Activated naive CD4-positive, alpha-beta T cell (primary cell): ENCODE data around the gene UNC119.
"Not testable (repeated sequence)": the region's sequence is repeated elsewhere in the genome, so short reads cannot be mapped to it uniquely, and the experiment has no call there.

ENCODE experiments used
- DNase-seq, 4 experiments: peaks; one replicate each; lab custom pipeline; 2025; lab: John Stamatoyannopoulos, UW

UNC119 gene

DNA sequence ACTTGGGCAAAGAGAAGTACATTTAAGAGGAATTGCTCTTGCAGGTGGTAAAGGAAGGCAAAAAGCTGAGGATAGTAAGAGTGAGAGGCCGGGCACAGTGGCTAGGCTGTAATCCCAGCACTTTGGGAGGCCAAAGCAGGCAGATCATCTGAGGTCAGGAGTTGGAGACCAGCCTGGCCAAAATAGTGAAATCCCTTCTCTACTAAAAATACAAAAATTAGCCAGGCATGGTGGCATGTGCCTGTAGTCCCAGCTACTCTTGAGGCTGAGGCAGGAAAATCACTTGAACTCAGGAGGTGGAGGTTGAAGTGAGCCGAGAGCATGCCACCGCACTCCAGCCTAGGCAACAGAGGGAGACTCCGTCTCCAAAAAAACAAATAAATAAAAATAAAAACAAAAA is 30.1 kb downstream of the UNC119 start:
- not testable (repeated sequence) for DNase-seq

DNA sequence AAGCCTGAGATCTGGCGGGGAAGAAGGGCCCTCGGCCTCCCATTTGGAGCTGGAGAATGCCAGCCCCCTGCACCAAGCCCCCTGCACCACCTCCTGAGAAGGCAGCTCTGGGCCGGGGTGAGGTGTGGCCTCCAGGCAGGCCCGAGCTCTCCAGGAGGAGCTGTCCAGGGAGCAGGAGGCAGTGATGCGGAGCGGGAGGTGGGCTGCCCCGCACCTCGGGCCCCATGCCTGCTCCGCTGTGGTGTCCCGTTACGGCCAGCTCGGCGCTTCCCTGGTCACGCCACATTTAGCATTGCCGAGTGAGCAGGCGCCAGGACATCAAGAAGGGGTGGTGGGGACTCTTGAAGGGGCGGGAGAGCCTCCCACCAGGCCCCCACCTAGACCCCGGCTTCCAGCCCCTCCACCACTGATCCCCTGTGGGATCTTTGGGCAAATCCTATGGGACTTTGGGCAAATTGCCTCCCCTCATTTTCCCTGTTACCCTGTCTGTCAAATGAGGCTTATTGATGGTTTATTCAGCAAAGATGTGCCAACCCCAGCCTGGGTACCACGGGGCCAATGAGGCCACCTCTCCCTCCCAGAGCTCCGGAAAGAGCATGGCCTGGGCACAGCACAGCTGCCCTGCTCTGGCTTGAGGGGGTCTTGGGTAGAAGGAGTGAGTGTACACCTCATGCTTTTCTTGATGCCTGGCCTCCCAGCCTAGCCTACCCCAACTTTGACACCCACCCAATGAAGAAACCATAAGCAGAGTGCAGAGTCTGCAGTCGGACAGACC is 30.9 kb downstream of the UNC119 start:
- DNase-seq, result no peak

DNA sequence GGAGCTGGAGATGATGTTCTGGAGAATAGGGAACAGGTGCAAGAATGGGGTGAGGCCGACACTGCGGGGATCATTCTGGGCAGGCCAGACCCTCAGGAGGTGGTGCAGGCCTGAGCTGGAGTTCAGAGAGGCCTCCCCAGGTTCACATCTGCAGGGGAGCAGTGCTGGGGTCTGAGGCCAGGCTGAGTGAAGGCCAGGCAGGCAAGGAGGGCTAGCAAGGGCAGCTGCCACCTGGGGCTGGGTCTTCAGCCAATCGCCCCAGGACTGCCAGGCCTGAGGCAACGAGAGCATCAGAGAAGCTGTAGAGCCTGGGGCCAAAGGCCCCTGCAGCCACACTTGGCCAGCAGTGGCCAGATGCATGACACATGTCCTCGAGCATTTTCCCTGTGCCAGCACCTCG is 31.7 kb downstream of the UNC119 start:
- DNase-seq, result no peak

DNA sequence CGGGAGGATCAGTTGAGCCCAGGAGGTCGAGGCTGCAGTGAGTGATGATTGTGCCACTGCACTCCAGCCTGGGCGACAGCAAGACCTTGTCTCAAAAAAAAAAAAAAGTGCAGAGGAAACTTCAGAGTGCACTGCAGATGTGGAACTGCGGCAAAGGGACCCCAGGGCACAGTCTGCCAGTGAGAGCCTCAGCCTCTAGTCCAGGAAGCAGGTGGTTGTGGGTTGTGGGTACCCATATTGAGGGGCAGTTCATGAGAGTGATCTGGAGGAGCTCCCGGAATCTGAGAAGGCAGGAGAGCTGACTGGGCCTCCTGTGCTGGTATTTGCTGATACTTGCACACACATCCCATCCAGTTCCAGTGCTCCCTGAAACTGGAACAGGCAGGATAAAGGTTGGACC is 33.2 kb downstream of the UNC119 start:
- DNase-seq, result no peak

DNA sequence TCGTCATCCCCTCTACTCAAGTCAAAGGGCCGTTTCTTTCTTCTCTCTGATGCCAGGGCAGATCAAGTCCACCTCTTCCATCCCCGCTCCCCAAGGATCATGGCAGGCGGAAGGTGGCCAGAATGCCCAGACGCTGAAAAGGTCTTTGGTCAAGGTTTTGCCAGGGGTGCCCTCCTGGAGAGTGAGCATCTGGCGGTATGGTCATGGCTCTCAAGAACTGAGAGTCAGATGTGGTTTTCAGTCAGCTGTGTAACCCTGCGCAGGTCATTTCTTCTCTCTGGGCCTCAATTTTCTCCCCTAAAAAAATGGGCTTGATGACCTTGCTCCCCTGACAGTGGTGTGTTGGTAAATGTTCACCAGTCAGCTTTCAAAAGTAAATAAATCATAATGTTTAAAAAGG is 33.8 kb downstream of the UNC119 start:
- DNase-seq, result no peak

DNA sequence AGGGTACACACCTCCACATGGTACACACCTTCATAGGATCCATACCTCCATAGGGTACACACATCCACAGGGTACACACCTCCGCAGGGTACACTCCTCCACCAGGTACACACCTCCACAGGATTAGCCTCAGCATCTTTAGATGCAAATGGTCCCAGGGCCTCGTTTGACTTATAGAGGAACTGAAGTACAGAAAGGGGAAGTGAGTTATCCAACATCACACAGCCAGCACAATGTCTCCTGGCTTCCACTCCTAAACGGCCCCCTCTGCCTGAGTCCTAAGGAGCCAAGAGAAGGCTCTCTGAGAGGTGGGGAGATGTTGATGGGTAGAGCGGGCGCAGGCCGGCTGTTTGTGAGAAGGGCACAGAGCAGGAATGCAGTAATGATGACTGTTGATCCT is 34.3 kb downstream of the UNC119 start:
- DNase-seq, result no peak

DNA sequence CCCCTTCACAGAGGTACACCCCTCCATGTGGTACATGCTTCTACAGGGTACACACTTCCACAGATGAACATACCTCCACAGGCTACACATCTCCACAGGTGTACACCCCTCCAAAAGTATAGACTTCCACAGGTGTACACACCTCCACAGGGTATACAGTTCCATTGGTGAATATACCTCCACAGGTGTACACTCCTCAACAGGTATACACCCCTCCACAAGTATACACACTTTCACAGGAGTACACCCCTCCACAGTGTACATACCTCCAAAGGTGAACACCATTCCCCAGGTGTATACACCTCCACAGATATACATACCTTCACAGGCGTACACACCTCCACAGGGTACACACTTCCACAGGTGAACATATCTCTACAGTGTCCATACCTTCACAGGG is 36.9 kb downstream of the UNC119 start:
- no peak for DNase-seq

DNA sequence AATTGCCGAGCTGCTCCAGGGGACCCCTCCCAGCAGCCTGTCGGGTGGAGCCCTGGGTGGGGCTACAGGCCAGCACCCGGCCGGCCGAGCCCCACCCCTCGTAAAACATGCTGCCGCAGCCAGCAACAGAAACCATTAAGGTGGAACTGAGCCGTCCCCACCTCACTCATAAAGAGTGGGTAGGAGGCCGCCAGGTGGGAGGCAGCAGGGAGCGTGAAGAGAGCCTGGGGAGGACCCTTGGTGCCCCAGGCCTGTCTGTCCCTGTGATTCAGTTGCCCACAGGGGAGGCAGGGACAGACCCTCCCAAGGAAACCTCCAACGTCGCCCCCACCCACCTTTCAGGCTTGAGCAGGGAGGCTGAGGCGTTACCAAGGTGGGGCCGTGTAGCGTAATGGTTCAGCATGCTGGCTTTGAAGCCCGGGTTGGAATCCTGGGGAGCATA is 37.8 kb downstream of the UNC119 start:
- no peak for DNase-seq

DNA sequence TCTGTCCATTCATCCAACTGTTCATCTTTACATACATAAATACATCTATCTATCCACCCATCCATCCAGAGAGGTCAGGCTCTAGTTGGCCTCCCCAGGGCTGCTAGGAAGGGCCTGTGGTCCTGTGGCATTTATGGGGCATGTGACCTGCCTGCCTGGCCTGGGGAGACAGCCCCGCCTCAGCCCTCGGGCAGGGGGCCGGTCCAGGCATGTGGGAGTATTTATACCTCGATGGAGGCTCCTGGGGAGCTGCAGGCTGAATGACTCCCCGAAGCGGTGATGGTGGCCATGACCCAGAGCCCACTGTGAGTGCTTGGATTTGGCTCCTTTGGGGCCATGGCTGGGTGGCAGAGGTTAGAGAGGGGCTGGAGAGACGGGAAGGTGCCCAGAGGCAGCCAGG is 38.9 kb downstream of the UNC119 start:
- DNase-seq, result no peak

DNA sequence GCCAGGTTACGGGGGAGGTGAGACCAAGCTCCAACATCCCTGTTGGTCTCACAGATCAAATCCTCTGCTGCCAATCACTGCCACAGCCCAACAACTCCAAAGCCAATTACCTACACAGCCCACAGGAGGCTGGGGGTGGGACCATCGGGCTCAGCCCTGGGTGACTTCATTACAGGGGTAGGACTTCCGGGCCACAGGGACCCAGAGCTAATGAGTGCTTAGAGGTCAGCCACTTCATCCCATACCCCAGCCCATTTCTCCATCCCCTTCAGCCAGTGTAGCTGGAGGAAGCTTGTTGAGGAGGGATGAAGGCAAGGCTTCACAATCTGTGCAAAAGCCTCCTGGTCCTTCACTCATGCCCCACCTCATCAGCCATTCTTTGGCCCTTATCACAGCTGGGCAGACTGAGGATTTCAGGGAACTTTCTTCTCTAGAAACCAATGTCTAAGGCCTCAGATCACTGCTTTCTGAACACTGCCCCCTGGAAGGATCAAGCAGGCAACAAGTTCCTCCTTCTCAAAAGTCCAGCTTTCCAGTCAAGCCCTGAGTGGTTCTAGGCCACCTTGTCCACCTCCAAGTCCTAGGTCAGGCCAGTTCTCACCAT is 40.5 kb downstream of the UNC119 start:
- no peak for DNase-seq

DNA sequence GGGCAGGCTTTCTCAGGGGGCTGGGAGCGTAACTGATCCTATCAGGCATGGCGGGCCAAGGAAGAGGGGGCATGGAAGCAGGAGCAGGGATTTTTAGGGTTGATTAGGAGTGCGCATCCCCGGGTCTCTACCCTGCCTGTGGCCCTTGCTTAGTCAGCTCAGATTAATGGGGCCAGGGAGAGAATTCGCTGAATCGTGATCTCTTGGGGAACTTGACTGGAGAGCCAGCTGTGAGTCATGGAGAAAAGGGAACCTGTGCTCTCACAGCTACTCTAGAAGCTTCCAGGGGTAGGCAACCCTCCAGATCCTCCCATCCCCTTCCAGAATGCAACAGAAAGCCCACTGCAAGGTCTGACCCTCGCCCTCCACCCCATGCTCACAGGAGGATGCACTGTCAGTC is 42.6 kb downstream of the UNC119 start:
- no peak for DNase-seq

DNA sequence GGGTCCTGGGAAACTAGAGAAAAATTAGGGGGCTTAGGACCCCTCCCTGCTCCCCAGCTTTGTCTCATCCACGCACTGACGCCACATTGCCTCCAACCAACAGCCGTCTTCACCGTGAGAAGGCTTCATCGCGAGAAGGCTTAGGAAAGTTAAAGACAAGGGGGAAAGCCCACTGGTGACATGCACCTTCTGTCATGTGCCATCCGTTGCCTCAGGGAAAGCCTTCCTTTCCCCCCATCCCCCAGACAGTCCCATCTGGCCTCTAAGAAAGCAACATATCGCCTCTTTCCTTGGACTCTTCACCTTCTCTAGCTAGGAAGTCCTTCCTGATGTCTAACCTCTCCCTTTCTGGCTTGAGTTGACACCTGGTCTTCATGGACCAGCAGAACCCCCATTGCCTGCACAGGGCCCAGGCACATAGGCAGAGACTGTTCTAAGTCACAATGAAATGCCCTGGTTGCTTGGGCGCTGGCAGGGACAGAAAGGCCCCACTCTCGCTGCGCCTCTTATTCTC is 44.2 kb downstream of the UNC119 start:
- no peak for DNase-seq

DNA sequence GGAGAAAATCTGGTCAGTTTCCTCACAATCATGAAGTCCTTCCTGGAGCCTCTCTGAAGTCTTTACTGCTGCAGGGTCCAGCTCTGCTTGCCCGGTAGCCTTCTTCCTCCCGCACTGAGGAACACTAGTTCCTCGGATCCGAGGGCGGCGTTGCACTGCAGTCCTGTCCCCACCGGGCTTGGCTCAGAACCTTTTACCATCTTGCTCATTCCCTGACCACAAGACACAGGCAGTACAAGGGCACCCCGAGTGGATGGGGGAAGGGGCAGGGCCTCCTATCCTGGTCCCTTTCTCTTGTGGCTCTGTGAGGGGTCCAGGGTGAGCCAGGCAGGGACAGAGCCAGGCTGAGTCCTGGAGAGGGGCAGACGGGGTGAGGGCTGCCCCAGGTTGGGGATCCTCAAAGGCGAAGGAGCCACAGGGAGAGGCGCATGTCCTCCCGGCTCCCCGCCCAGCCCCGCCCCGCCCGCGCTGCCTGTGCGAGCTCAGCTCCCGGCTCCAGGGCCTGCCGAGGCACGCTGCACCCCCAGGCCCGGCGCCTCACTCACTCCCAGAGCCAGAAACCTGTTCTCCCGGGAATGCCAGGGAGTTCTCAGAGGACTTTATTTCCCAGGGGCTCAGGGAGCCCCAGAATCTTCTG is 44.7 kb downstream of the UNC119 start:
- DNase-seq, result no peak

DNA sequence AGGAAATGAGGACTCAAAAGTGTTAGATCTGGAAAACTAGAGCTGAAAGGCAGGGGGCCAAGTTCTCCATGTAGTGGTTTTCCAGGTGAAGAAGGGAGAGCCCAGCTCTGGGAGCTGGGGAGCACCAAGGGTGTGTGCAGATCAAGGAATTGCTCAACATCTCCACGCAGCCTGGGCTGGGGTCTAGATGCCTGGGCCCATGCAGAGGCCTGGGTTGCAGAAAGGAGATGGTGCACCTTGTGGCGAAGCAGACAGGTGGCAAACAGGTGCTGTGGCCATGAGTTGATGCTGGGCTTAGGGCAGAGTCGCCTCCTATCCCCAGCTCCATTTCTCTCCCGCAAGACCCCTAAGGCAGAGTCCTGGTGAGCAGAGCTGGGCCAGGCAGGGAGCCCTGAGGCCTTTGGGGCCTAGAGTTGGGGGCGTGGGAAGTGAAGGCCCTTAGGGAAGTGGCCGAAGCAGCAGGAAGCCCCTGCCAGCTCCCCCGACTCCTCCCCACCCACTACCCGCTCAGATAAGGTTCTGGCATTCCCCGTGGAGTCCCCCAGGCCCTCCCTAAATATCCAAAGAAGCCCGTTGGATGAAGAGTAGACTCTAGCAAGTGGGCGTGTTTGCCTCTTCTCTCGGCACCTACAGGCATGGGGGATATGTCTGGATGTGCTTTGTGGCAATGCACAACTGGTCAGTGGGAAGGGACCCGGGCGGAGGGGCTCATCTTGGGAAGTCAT is 45.5 kb downstream of the UNC119 start:
- DNase-seq, result no peak

DNA sequence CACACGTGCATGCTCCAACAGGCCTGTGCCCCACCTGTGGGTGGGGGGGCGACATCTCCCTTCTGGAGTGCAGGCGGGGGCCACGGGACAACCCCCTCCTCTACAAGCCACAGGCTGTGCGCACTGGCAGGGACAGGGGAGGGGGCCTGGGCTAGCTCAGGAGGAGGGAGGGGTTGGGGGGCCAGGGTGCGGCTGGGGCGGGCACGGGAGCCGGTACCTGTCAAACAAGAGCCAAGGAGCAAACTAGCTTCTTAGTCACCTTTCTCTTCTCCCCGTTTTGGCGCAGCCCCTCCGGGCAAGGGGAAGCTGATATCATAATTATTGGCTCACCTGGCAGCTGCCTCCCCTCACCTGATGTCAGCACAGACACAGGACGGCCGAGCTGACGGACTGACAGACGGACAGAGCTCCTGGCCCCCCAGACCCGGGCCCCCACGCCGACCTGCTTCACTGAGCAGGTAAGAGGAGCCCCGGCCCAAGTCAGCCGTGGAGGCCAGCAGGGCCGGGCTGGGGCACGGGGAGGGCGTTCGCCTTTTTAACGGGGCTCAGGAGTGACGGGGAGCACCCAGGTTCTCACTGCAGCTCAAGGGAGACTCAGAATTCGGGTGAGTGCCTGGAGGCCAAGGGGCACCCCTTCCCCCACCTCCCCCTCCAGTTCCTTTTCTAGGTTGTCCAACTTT is 46.3 kb downstream of the UNC119 start, which contains the start of gene FOXN1:
Gene FOXN1, plus strand, starts transcription at position 363 of the 680 bp plus-strand sequence. CDS start 17,622 bp downstream, outside the sequence.
- DNase-seq, result no peak

DNA sequence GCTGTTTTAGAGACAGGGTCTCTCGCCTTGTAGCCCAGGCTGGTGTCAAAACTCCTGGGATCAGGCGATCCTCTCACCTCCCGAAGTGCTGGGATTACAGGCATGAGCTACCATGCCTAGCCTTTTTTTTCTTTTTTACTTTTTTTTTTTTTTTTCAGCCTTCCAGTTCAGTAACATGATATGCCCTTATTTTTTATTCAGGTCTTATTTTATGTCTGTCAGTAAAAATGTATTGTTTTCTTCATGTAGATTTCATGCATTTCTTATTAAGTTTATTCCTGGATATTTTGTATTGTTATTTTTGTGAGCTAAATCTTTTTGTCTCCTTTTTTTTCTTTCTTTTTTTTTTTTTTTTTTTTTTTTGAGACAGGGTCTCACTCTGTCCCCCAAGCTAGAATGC is 49.0 kb downstream of the UNC119 start:
- DNase-seq, result no peak

DNA sequence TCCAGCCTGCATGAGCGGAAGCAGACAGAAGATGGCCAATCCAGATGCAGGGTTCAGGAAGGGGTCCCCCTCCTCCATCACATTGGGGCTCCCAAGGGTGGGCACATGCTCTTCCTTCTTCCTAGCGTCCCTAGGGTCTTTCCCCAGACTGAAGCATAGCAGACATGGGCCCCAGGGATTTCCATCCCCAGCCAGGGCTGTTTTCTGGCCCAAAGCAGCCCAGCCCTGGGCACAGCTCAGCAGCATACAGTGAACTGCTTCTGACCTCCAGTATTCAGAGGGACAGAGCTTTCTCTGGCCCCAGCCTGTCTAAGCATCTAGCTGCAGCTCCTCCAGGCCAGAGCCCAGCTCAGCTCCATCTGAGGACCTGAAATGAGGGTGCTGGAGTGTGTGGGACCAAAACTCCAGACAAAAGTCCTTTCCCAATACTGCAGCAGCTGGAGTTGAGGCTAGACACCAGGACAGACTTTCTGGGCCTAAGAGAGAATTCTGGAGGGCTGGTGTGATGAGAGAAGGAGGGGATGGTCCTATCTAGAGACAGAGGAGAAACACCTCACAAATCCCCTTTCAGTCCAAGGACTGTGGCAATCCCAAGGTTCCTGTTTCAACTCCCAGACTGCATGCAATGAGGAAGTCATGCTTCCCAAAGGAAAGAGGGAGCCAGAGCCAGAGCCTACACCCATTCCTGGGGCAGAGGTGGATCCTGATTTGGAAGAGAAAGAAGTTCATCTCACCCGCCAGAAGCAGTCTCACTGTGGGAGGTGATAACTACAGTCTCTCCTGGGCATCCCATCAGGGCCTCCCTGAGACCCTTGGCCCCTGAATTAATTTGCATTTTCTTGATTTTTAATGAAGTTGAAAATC is 50.8 kb downstream of the UNC119 start:
- DNase-seq, result no peak

DNA sequence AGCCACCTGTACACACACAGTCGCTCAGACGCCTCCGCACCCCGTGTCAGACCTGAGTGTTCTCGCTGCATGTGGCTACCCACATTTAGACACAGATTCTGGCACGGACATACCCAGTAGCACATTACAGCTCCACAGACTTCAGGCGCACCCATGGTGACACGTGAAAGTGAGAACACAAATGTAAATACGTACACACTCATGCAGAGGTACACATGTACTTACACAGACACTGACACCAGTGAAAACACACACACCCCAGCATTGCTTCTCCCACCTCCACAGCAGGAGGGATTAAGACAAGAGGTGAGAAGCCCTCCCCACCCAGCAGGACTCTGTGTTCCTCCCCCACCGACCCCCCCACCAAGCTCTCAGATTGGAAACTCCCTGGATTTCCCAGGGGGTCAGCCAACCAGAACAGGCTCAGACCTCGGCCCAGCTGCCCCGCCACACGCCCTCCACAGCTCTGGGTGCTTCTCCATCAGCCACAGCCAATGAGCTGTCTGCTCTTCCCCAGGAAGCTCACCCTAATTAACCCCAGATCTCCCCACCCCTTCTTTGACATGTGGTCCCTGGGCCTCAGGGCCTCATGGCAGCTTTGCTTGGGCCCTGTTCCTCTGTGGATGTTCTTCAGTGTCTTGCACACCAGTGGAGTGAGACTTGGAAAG is 51.6 kb downstream of the UNC119 start:
- no peak for DNase-seq

DNA sequence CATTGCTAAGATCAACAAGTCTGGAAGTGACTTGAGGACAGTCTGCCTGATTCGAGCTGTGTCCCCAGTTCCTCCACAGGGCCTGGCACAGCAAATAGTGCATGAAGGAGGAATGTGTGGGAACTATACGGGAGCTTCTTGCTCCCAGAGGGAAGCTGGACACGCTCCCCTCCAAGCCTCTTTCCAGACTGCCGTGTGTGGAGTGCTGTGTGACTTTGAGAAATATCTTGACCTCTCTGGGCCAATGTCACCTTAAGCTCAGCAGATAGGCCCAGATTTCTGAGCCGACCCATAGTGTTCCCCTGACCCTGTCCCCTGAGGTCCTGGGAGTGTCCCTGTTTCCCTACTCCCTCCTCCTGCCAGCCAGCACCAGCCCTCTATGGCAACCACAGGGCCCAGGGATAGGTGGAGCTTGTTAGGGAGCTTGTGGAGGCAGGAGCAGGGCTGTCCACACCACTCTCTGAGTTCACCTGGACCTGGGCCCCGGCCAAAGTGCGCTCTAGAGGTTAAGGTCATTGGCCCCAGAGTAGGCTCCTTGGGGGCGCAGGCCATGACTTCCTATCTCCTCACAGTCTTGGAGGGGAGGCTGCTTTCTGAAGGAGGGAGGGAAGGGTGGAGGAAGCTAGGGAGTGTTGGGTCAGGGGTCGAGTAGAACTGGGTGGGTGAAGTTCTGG is 52.6 kb downstream of the UNC119 start:
- DNase-seq, result no peak

DNA sequence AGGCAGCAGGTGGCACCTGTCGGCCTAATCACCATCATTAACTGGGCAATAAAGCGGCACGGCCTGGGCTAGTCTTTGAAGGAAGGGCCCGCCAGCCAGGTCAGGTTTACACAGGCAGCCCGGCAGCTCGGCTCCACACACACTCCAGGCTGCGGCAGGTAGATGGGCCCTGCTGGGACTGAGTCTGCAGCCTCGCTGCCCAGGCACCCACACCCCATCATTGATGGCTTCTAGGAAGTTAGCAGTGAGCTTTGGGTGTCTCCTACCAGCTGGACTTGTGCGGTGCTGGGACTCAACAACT is 53.1 kb downstream of the UNC119 start:
- DNase-seq, result no peak
